Activated T-helper 1 cell treated with anti-CD3 and anti-CD28 coated beads, Interleukin-12 subunit alpha, Interleukin-12 subunit beta, Interleukin-2, Interleukin-4 antibody, amounts not matched to agents 30 ng/mL and 10 ng/mL and 1 ng/mL, durations not matched to agents 14 hours and 24 hours and 36 hours (primary cell): ENCODE measurements around the gene DOCK10. TPM values are rescaled to one million over a fixed set of nuclear protein-coding genes. Genes with fewer than 3 reads are reported as not detected.
A peak's percentile ranks its signal among the peaks of the same experiment; 100 is the strongest.

Experiments used
- DNase-seq: peaks from one replicate; pipeline ENCODE4 v3.0.0; 2021; ENCODE audit warnings: low spot score
- H3K27ac Mint-ChIP-seq: one replicate; pipeline ENCODE4 v1.8.0; 2021; ENCODE audit warnings: mild to moderate bottlenecking, mixed read lengths
- H3K27me3 Mint-ChIP-seq: one replicate; pipeline ENCODE4 v1.8.0; 2022; ENCODE audit warnings: mild to moderate bottlenecking, moderate library complexity, mixed read lengths; ENCODE audit not compliant: insufficient read depth
- H3K36me3 Mint-ChIP-seq: one replicate; pipeline ENCODE4 v1.8.0; 2021; ENCODE audit warnings: low read depth, mixed read lengths
- H3K4me1 Mint-ChIP-seq: one replicate; pipeline ENCODE4 v1.8.0; 2021; ENCODE audit warnings: low read depth, mixed read lengths
- H3K4me3 Mint-ChIP-seq: one replicate; pipeline ENCODE4 v1.8.0; 2021; ENCODE audit warnings: mild to moderate bottlenecking, moderate library complexity, mixed read lengths
- H3K9me3 Mint-ChIP-seq: one replicate; pipeline ENCODE4 v1.8.0; 2021; ENCODE audit warnings: mixed read lengths
- intact Hi-C: fragments of 100-400 bp; cut with micrococcal nuclease; formaldehyde crosslinking; loops from one replicate; pipeline ENCODE4 v1.15.1; 2024
- total RNA-seq: library from RNA; stranded (reverse); gene quantifications from 2 replicates; pipeline ENCODE4 v1.2.3, GENCODE V29; 2022

Gene DOCK10
- total RNA-seq, 1 donor from 2014 or later = 159 TPM

DNA sequence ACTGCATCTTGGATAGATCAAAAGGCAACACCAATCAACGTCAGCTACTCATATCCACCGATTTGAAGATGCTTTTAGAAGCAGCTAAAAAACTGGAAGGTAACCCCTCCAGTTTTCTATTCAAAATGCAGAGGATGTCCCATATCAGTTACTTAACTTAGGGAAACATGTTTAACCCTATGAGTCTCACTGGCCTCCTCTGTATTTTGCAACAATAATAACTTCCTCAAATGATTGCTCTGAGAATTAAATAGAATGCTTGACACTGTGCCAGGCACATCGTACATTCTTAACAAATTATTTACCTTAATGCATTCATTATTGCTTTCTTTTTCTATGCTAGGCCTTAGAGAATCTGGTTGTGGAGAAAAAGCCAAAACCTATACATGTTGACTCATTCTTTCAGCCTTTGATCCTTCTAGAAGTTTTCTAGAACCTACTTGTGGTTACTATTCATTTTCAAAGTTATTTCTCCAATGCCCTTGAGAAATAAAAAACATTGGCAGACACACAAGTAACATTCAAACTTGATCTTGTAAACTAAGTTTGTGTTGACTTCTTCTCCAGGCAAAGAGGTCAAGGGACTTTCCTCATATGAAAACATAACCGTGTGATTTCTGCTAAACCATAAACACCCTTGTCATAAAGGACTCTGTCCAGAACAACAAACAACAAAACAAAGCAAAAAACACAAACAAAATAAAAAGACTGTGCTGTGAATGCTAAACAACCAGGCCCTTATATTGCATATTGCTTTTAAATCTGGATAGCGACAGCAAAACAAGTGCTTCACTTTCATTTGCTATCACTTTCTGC, 4.6 kb downstream of the DOCK10 start:
- Mint-ChIP-seq H3K4me1 (peaks cover 79% of the 10 kb centered on the region), H3K9me3 (no peaks in the 10 kb centered on the region), H3K27me3 (no peaks in the 10 kb centered on the region), H3K27ac (peak overlapping the region; percentile 92), H3K4me3 (peak overlapping the region; percentile 96), H3K36me3 (peaks cover 50% of the 10 kb centered on the region)
- intact Hi-C loops = loop anchor here (1.0 to 10.0 kb wide), 4 partner anchors 51 to 1095 kb away; no protein-coding TSS in a partner anchor
- DNase-seq = no peak

DNA sequence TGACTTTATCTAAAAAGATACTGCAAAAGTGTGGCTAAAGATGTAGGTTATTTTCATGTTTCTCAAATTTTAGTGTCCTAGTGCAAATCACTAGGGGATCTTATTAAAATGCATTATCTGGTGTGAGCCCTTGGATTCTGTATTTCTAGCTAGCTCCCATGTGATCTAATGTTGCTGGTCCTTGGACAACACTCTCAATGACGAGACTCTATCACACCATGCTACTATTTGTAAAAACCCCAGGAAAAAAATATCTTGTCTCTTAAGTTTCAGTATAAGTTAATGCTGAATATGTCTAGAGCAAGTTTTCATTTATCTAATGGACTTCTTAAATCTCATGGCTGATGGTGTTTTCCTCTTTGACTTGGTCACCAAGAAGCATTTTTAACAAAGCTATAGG, 5.8 kb downstream of the DOCK10 start:
- H3K9me3 Mint-ChIP-seq = no peaks in the 10 kb centered on the region
- H3K27me3 Mint-ChIP-seq = no peaks in the 10 kb centered on the region
- DNase-seq = no peak
- H3K4me1 Mint-ChIP-seq = peaks cover 88% of the 10 kb centered on the region
- no peak overlapping the region for H3K4me3 Mint-ChIP-seq
- peaks cover 54% of the 10 kb centered on the region for H3K36me3 Mint-ChIP-seq
- H3K27ac Mint-ChIP-seq = no peak overlapping the region
- intact Hi-C loops = loop anchor here (5.0 to 10.0 kb wide), 2 partner anchors 512 to 1094 kb away; no protein-coding TSS in a partner anchor

DNA sequence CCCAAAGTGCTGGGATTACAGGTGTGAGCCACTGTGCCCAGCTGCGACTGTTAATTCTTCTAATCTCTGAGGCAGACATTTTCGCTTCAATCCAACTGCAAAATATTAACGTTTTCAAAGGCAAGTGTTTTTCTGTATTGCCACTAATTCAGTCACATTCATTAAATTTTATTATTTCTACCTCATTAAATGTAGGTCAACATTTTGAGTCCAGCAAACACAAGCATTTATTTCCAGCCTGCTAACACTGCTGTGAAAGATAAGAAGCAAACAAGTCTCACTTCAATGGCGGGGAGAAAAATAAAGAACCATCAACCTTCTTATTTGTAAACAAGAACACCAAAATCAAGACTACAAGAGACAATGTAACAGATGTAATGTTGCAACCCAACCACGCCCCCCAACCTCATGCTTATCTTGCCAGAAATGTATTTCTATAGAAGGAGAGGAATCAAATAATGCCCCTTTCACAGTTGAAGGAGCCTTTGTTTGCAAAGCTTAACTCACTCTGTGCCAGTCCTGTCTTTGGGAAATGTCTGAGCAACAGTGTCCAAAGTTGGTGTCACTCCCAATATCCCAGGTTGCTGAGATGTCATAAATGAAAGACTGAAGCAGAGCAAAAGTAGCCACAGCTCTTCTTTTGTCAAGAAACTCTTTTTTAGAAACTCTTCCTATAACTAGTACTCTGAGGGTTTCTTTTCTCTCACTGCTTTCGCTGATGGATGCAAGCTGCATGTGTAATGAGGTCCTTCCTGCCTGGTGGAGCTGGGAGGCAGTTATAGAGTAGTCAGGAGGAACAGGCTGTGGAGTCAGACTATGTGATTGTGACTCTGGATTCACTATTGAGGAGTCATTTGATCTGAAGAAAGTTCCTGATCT, 8.6 kb downstream of the DOCK10 start:
- Mint-ChIP-seq H3K4me1 (peaks cover 78% of the 10 kb centered on the region), H3K36me3 (peaks cover 45% of the 10 kb centered on the region), H3K9me3 (peaks cover 3% of the 10 kb centered on the region), H3K4me3 (peak overlapping the region; percentile 17), H3K27me3 (no peaks in the 10 kb centered on the region), H3K27ac (peak overlapping the region; percentile 49)
- no peak for DNase-seq
- intact Hi-C loops = loop anchor here (10.0 kb wide), 1 partner anchor 509 kb away; no protein-coding TSS in a partner anchor

DNA sequence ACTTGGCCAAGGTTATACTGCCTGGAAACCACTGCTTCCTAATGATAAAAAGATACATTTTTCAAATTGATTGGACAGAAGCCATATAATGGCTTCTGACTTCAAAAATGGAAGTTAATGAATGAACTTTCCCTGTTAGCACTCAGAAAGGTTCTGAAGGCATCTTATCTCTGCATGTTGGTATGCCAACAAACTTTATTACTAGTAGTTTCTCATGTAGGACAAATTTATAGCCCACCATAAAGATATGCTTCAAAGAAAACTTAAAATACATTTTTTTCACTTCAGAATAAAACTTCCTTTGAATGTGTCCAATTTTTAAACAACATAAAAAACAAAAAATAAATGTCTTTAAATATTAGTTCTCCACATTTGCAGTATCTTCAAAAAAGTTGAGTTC, 10.0 kb downstream of the DOCK10 start:
- no peak for DNase-seq
- Mint-ChIP-seq H3K4me1 (peaks cover 78% of the 10 kb centered on the region), H3K27ac (no peak overlapping the region), H3K9me3 (peaks cover 3% of the 10 kb centered on the region), H3K4me3 (no peak overlapping the region), H3K27me3 (no peaks in the 10 kb centered on the region), H3K36me3 (peaks cover 53% of the 10 kb centered on the region)
- intact Hi-C loops = loop anchor here (10.0 kb wide), 1 partner anchor 507 kb away; no protein-coding TSS in a partner anchor

DNA sequence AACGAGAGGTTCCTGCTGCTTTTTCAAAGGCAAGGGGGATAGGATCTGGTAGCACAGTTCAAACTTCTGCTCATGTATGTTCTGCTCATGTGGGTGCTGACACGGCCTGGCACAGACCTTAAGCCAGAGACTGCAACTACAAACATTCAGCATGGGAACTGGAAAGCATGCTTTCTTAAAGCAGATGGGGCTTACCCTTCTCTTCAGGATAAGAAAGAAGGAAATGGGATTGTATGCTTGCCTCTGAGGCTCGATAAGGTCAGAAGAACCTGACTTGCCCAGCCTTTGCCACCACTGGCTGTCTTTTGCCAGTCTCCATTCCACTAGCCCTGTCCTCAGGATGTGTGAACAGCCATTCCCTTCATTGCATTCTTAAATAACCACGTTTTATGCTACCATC, 10.7 kb downstream of the DOCK10 start:
- H3K9me3 Mint-ChIP-seq = peaks cover 3% of the 10 kb centered on the region
- no peaks in the 10 kb centered on the region for H3K27me3 Mint-ChIP-seq
- DNase-seq = no peak
- peaks cover 78% of the 10 kb centered on the region for H3K4me1 Mint-ChIP-seq
- no peak overlapping the region for H3K4me3 Mint-ChIP-seq
- intact Hi-C loops = loop anchor here (1.0 to 10.0 kb wide), 2 partner anchors 9 to 507 kb away; no protein-coding TSS in a partner anchor
- H3K27ac Mint-ChIP-seq = peak overlapping the region; percentile 69
- peaks cover 48% of the 10 kb centered on the region for H3K36me3 Mint-ChIP-seq

DNA sequence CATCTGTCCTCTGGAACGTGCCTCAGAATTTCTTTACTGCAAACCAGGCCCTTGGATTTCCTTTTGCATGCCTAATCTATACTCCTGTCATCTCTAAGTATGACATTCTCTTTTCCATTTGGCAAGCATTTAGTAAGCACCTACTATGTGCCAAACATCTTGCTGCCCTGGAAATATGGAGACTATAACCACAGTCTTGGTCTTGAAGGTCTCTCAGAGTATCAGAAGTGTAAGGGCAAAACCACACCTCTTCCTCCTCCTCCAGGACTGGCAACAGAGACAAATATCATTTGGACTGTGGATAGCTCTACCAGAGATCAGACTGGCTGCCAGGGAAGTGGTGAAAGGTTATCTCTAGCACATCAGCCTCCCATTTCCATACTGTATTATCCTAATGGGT, 11.4 kb downstream of the DOCK10 start:
- no peak overlapping the region for H3K4me3 Mint-ChIP-seq
- intact Hi-C loops = loop anchor here (1.0 to 10.0 kb wide), 4 partner anchors 9 to 506 kb away; no protein-coding TSS in a partner anchor
- DNase-seq = no peak
- peaks cover 3% of the 10 kb centered on the region for H3K9me3 Mint-ChIP-seq
- H3K27ac Mint-ChIP-seq = peak overlapping the region; percentile 11
- H3K4me1 Mint-ChIP-seq = peaks cover 78% of the 10 kb centered on the region
- H3K27me3 Mint-ChIP-seq = no peaks in the 10 kb centered on the region
- peaks cover 52% of the 10 kb centered on the region for H3K36me3 Mint-ChIP-seq

DNA sequence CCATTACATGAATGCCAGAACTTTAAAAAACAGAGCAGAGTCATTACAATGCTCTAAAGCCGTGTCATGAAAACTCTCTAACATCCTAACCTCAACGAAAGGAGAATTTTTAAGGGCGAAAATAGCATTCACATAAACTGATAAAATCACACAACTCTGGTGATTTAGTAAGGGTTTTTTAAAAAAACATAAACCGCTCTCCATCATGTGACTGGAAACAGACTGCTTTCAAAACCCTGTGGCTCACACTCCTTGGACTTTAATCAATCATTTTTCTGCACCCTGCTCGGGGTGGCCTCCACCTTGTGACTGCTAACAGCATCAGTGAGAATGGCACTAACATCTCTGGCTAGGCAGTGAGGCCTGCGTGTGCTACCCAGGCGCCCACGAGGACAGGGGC, 12.1 kb downstream of the DOCK10 start:
- H3K4me3 Mint-ChIP-seq = peak overlapping the region; percentile 67
- H3K27ac Mint-ChIP-seq = peak overlapping the region; percentile 88
- intact Hi-C loops = loop anchor here (1.0 to 10.0 kb wide), 3 partner anchors 11 to 505 kb away; no protein-coding TSS in a partner anchor

DNA sequence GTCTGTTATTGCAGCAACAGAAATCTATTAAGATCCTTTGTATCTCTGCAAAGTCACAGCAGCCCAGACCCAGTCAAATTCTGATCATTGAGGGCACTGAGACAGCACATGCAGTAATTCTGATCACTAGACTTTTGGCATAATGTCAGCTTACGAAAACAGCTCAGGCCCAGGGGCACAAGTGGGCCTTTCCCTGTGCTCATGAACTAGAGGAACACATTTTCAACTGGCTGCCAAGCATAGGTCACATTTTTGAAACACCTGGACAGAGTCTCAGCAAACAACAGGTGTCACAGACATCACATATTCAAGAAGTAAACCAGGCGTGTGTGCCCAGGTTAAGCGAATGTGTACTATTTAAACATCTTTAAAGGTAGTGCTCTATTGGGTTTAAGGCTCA, 13.7 kb downstream of the DOCK10 start:
- Mint-ChIP-seq H3K36me3 (peaks cover 35% of the 10 kb centered on the region), H3K27me3 (no peaks in the 10 kb centered on the region), H3K4me3 (no peak overlapping the region), H3K27ac (no peak overlapping the region), H3K4me1 (peaks cover 71% of the 10 kb centered on the region), H3K9me3 (peaks cover 3% of the 10 kb centered on the region)
- no peak for DNase-seq
- intact Hi-C loops = no loop called here

More for the DNA sequence above, 12.1 kb downstream of the DOCK10 start:
- peaks cover 3% of the 10 kb centered on the region for H3K9me3 Mint-ChIP-seq
- H3K27me3 Mint-ChIP-seq = no peaks in the 10 kb centered on the region
- H3K36me3 Mint-ChIP-seq = peaks cover 47% of the 10 kb centered on the region
- no peak for DNase-seq
- peaks cover 80% of the 10 kb centered on the region for H3K4me1 Mint-ChIP-seq

DNA sequence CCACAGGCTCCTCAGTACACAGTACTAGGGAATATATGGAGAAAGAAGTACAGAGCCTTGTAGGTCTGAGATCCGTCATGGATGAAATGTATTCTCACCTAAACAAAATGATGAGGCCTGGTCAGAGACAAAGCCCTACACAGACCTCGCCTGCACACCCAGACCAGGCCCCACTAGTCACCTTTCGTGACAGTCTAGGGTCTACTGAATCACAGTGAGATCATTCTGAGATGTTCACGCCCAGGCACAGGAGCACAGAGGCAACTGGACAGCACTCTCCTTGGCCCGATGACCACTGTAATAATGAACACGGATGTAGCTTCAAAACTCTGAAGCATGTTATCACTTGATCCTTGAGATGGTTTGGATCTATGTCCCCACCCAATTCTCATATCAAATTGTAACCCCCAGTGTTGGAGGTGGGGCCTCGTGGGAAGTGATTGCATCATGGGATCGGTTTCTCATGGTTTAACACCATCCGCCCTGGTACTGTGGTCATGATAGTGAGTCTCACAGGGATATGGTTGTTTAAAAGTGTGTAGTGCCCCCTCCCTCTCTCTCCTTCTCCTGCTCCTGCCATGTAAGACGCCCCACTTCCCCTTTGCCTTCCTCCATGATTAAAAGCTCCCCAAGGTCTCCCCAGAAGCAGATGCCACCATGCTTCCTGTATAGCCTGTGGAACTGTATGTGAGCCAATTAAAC, 15.1 kb downstream of the DOCK10 start:
- DNase-seq = no peak
- peak overlapping the region; percentile 28 for H3K4me3 Mint-ChIP-seq
- intact Hi-C loops = loop anchor here (2.0 kb wide), 1 partner anchor 14 kb away; no protein-coding TSS in a partner anchor

DNA sequence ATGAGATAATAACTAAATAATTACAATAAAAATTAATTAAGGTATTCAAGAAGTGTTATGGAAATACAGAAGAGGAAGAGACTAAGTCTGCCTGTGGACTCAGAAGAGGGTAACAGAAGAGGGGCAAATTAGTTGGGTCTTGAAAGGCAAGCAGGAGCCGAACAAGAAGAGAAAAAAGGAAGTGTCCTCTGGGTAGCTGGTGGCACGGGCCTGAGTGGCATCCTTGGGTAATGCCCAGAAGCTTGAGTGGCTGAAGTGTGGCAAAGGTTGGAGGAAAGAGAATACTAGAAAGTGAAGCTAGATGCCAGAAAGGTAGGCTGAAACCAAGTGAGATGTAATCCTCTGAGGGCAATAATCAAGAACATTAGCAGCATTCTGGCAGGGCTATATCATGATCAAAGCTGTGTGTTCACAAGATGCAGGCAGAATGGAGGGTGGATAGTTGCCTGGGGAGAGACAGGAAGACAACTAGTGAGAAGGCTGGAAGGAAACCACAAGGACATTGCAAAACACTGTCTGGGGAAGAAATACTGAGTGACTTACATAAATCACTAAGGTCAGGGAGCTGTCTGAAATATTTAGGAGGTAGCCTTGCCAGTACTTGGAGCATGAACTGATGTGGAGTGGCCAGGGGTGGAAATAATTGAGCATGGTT, 16.2 kb downstream of the DOCK10 start:
- no peak for DNase-seq
- peaks cover 67% of the 10 kb centered on the region for H3K4me1 Mint-ChIP-seq
- H3K27me3 Mint-ChIP-seq = no peaks in the 10 kb centered on the region
- H3K27ac Mint-ChIP-seq = peak overlapping the region; percentile 64
- H3K4me3 Mint-ChIP-seq = peak overlapping the region; percentile 3
- peaks cover 3% of the 10 kb centered on the region for H3K9me3 Mint-ChIP-seq
- peaks cover 30% of the 10 kb centered on the region for H3K36me3 Mint-ChIP-seq
- intact Hi-C loops = loop anchor here (2.0 kb wide), 1 partner anchor 15 kb away; no protein-coding TSS in a partner anchor

More for the DNA sequence above, 15.1 kb downstream of the DOCK10 start:
- H3K9me3 Mint-ChIP-seq = peaks cover 3% of the 10 kb centered on the region
- peaks cover 76% of the 10 kb centered on the region for H3K4me1 Mint-ChIP-seq
- peaks cover 38% of the 10 kb centered on the region for H3K36me3 Mint-ChIP-seq
- H3K27ac Mint-ChIP-seq = peak overlapping the region; percentile 85
- H3K27me3 Mint-ChIP-seq = no peaks in the 10 kb centered on the region

DNA sequence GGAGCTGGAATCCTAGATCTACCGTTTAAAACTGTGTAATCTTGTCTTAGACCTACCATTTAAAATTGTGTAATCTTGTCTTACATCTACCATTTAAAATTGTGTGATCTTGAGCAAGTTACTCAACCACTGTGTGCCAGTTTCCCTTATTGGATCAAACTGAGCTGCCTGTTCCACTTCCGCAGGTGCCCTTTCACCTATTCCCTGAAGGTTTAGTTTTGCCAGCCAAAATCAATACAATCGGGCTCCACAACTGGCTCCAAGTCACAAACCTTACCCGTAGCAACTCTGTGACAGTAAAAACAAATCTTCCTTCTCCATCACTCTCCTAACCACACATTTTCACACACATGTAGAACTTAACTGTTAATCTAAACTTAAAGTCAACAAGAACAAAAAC, 20.1 kb downstream of the DOCK10 start:
- H3K27ac Mint-ChIP-seq = no peak overlapping the region
- no peaks in the 10 kb centered on the region for H3K9me3 Mint-ChIP-seq
- intact Hi-C loops = loop anchor here (1.0 kb wide), 1 partner anchor 9 kb away; no protein-coding TSS in a partner anchor
- H3K27me3 Mint-ChIP-seq = no peaks in the 10 kb centered on the region
- no peak overlapping the region for H3K4me3 Mint-ChIP-seq
- peaks cover 73% of the 10 kb centered on the region for H3K4me1 Mint-ChIP-seq
- DNase-seq = no peak
- peaks cover 26% of the 10 kb centered on the region for H3K36me3 Mint-ChIP-seq
